Endothelial cell of hepatic sinusoid (primary cell): ENCODE results near the gene GFRAL.

ENCODE experiments used
- in situ Hi-C: cut with HindIII; loops from 2 replicates; pipeline ENCODE4 v1.10.0; 2017; ENCODE audit warnings: low sequenced_read_pairs

GFRAL gene

GRCh38 chr6:55327169-55327568, at the start of gene GFRAL:
Gene GFRAL, plus strand, starts transcription at chr6:55327469. Its CDS starts 86 bp downstream, at chr6:55327555.
- in situ Hi-C loops, result no loop called here

- in situ Hi-C loops, result loop anchor here (25.0 kb wide), 1 partner anchor 660 kb away; no protein-coding TSS in a partner anchor
These were observed 49.6 kb upstream of the GFRAL start for GRCh38 chr6:55277646-55278045.

- in situ Hi-C loops, result loop anchor here (25.0 kb wide), 1 partner anchor 656 kb away; no protein-coding TSS in a partner anchor
These were observed 46.1 kb upstream of the GFRAL start for GRCh38 chr6:55281215-55281614.

- in situ Hi-C loops, result loop anchor here (25.0 kb wide), 1 partner anchor 655 kb away; no protein-coding TSS in a partner anchor
These were observed 45.2 kb upstream of the GFRAL start for GRCh38 chr6:55282115-55282514.

GRCh38 chr6:55286824-55287223, 40.4 kb upstream of the GFRAL start:
- in situ Hi-C loops, result loop anchor here (25.0 kb wide), 1 partner anchor 650 kb away; no protein-coding TSS in a partner anchor

- in situ Hi-C loops, result loop anchor here (25.0 kb wide), 1 partner anchor 647 kb away; no protein-coding TSS in a partner anchor
These were observed 36.5 kb upstream of the GFRAL start for GRCh38 chr6:55290736-55291135.

GRCh38 chr6:55293116-55293515, 34.2 kb upstream of the GFRAL start:
- in situ Hi-C loops, result loop anchor here (25.0 kb wide), 1 partner anchor 644 kb away; no protein-coding TSS in a partner anchor

GRCh38 chr6:55297214-55297613, 30.1 kb upstream of the GFRAL start:
- in situ Hi-C loops, result loop anchor here (25.0 kb wide), 1 partner anchor 640 kb away; no protein-coding TSS in a partner anchor

GRCh38 chr6:55299286-55299985, 27.8 kb upstream of the GFRAL start:
- in situ Hi-C loops, result loop anchor here (25.0 kb wide), 1 partner anchor 638 kb away; no protein-coding TSS in a partner anchor

GRCh38 chr6:55304747-55305146, 22.5 kb upstream of the GFRAL start:
- in situ Hi-C loops, result no loop called here

- in situ Hi-C loops, result no loop called here
These were observed 7.1 kb upstream of the GFRAL start for GRCh38 chr6:55319961-55320695.

- in situ Hi-C loops, result no loop called here
These were observed 6.6 kb upstream of the GFRAL start for GRCh38 chr6:55320696-55321086.

GRCh38 chr6:55377150-55377549, 49.9 kb downstream of the GFRAL start:
- in situ Hi-C loops, result no loop called here

- in situ Hi-C loops, result no loop called here
These were observed 52.2 kb downstream of the GFRAL start for GRCh38 chr6:55379471-55379870.

- in situ Hi-C loops, result no loop called here
These were observed 52.6 kb downstream of the GFRAL start for GRCh38 chr6:55379895-55380294.

- in situ Hi-C loops, result no loop called here
These were observed 60.9 kb downstream of the GFRAL start for GRCh38 chr6:55388211-55388610.

GRCh38 chr6:55395871-55396270, 68.6 kb downstream of the GFRAL start:
- in situ Hi-C loops, result no loop called here

- in situ Hi-C loops, result no loop called here
These were observed 70.7 kb downstream of the GFRAL start for GRCh38 chr6:55397986-55398385.

GRCh38 chr6:55399351-55399750, 72.1 kb downstream of the GFRAL start:
- in situ Hi-C loops, result no loop called here

- in situ Hi-C loops, result no loop called here
These were observed 78.4 kb downstream of the GFRAL start for GRCh38 chr6:55405474-55406235.

GRCh38 chr6:55410674-55411073, 83.4 kb downstream of the GFRAL start:
- in situ Hi-C loops, result no loop called here
